DND-41 (cell line): ENCODE measurements around the gene ATP8A2.

Experiments
- ATAC-seq: fragments of 200-7000 bp; cut with Tn5 transposase; 3 replicates; pipeline ENCODE4 v1.9.1; 2021; ENCODE audit warnings: low read depth; ENCODE audit not compliant: insufficient read depth
- DNase-seq: peaks from one replicate; pipeline ENCODE4 v3.0.0-alpha.2; 2020
- H2AFZ ChIP-seq: 2 replicates; pipeline ENCODE4 v1.6.0; 2012; ENCODE audit warnings: low read depth, low read length
- H3K27ac ChIP-seq: 2 replicates; pipeline ENCODE4 v1.5.1; 2012; ENCODE audit warnings: low read length, inconsistent platforms
- H3K27me3 ChIP-seq: fragments of 200-600 bp; sonication (generic); 2 replicates; pipeline ENCODE4 v1.6.0; 2012; ENCODE audit warnings: low read length, mild to moderate bottlenecking, inconsistent platforms; ENCODE audit not compliant: insufficient read depth, poor library complexity
- H3K36me3 ChIP-seq: 2 replicates; pipeline ENCODE4 v1.5.1; 2012; ENCODE audit warnings: low read length, inconsistent platforms; ENCODE audit not compliant: insufficient read depth
- H3K4me1 ChIP-seq: 2 replicates; pipeline ENCODE4 v1.5.1; 2012; ENCODE audit warnings: mild to moderate bottlenecking, low read length; ENCODE audit not compliant: insufficient read depth
- H3K4me2 ChIP-seq: 2 replicates; pipeline ENCODE4 v1.6.0; 2012; ENCODE audit warnings: mild to moderate bottlenecking, moderate library complexity, low read length, inconsistent platforms; ENCODE audit not compliant: insufficient read depth
- H3K4me3 ChIP-seq, 2 experiments: fragments of 200-600 bp in 1 of 2; shearing (Covaris generic) in 1 of 2; 2 replicates each; pipeline ENCODE4 v1.5.1; 2012 to 2016; ENCODE audit warnings: inconsistent platforms in 2 of 2, low read length in 2 of 2, mild to moderate bottlenecking in 2 of 2, low read depth in 1 of 2, moderate library complexity in 1 of 2
- H3K79me2 ChIP-seq: 2 replicates; pipeline ENCODE4 v1.6.0; 2012; ENCODE audit warnings: low read length, inconsistent platforms; ENCODE audit not compliant: insufficient read depth
- H3K9ac ChIP-seq: 2 replicates; pipeline ENCODE4 v1.6.0; 2012; ENCODE audit warnings: low read depth, mild to moderate bottlenecking, inconsistent platforms, low read length, moderate library complexity
- H3K9me3 ChIP-seq: 2 replicates; pipeline ENCODE4 v1.5.1; 2012; ENCODE audit warnings: low read length, moderate library complexity, mild to moderate bottlenecking, inconsistent platforms; ENCODE audit not compliant: insufficient read depth, severe bottlenecking
- H4K20me1 ChIP-seq: 2 replicates; pipeline ENCODE4 v1.6.0; 2012; ENCODE audit warnings: low read length; ENCODE audit not compliant: insufficient read depth
- EZH2 ChIP-seq: IDR thresholded peaks from 3 replicates; pipeline ENCODE4 v1.6.1; 2012; ENCODE audit warnings: borderline replicate concordance, low read depth, mild to moderate bottlenecking, moderate library complexity, low read length, inconsistent platforms; ENCODE audit not compliant: severe bottlenecking
- TF ChIP-seq, protein P1 (sequence below): IDR thresholded peaks from 2 replicates; pipeline ENCODE4 v1.5.1; 2012; ENCODE audit warnings: borderline replicate concordance, low read length, moderate library complexity, mild to moderate bottlenecking; ENCODE audit not compliant: poor library complexity, severe bottlenecking; ENCODE audit errors: extremely low read depth

The ATP8A2 gene

GRCh38 chr13:25876247-25876646, 504.5 kb downstream of the ATP8A2 start:
- no peak for DNase-seq
- peak overlapping the region; percentile 63 for H2AFZ ChIP-seq

DNA sequence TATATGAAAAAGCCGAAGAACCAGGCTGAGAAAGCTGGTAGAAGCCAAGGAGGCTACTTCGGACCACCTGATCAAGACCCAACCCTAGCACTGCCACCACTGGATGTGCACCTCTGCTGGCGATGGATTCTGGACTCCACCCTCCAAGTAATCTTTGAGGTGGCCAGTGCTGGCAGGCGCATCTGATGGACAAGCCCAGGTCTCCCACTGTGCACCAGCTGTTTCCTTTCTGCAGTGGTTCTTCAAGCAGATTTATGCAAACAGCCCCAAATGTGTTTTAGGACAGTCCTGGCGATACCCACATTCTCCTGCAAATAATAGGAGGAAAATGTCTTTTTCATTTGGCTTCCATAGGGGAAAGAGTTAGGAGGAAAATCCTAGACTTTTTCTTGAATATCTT, 507.7 kb downstream of the ATP8A2 start:
- no peak overlapping the region; the same call in 1 of the 2 replicates for H3K9ac ChIP-seq
- H2AFZ ChIP-seq = no peak overlapping the region
- H4K20me1 ChIP-seq = no peaks in the 10 kb centered on the region
- H3K9me3 ChIP-seq = no peaks in the 10 kb centered on the region
- H3K27ac ChIP-seq = peak overlapping the region; percentile 96
- no peak for ATAC-seq
- no peak for TF ChIP-seq EZH2
- H3K27me3 ChIP-seq = no peaks in the 10 kb centered on the region
- H3K4me2 ChIP-seq = no peak overlapping the region
- H3K36me3 ChIP-seq = no peaks in the 10 kb centered on the region
- no peak overlapping the region for H3K4me3 ChIP-seq
- H3K4me1 ChIP-seq = peaks cover 100% of the 10 kb centered on the region
- no peaks in the 10 kb centered on the region for H3K79me2 ChIP-seq
- no peak for DNase-seq

More at GRCh38 chr13:25876247-25876646, 504.5 kb downstream of the ATP8A2 start:
- H4K20me1 ChIP-seq = no peaks in the 10 kb centered on the region
- no peaks in the 10 kb centered on the region for H3K36me3 ChIP-seq
- no peak overlapping the region; the same call in 1 of the 2 replicates for H3K4me2 ChIP-seq
- peak overlapping the region; percentile 96 for H3K27ac ChIP-seq
- TF ChIP-seq, protein P1, sequence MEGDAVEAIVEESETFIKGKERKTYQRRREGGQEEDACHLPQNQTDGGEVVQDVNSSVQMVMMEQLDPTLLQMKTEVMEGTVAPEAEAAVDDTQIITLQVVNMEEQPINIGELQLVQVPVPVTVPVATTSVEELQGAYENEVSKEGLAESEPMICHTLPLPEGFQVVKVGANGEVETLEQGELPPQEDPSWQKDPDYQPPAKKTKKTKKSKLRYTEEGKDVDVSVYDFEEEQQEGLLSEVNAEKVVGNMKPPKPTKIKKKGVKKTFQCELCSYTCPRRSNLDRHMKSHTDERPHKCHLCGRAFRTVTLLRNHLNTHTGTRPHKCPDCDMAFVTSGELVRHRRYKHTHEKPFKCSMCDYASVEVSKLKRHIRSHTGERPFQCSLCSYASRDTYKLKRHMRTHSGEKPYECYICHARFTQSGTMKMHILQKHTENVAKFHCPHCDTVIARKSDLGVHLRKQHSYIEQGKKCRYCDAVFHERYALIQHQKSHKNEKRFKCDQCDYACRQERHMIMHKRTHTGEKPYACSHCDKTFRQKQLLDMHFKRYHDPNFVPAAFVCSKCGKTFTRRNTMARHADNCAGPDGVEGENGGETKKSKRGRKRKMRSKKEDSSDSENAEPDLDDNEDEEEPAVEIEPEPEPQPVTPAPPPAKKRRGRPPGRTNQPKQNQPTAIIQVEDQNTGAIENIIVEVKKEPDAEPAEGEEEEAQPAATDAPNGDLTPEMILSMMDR = no peak
- TF ChIP-seq EZH2 = no peak
- H3K9ac ChIP-seq = peak overlapping the region; percentile 52
- H3K27me3 ChIP-seq = no peaks in the 10 kb centered on the region
- no peaks in the 10 kb centered on the region for H3K9me3 ChIP-seq
- no peaks in the 10 kb centered on the region for H3K79me2 ChIP-seq
- no peak overlapping the region; a peak in 1 of 4 replicates for H3K4me3 ChIP-seq
- ATAC-seq = no peak
- peaks cover 100% of the 10 kb centered on the region for H3K4me1 ChIP-seq

DNA sequence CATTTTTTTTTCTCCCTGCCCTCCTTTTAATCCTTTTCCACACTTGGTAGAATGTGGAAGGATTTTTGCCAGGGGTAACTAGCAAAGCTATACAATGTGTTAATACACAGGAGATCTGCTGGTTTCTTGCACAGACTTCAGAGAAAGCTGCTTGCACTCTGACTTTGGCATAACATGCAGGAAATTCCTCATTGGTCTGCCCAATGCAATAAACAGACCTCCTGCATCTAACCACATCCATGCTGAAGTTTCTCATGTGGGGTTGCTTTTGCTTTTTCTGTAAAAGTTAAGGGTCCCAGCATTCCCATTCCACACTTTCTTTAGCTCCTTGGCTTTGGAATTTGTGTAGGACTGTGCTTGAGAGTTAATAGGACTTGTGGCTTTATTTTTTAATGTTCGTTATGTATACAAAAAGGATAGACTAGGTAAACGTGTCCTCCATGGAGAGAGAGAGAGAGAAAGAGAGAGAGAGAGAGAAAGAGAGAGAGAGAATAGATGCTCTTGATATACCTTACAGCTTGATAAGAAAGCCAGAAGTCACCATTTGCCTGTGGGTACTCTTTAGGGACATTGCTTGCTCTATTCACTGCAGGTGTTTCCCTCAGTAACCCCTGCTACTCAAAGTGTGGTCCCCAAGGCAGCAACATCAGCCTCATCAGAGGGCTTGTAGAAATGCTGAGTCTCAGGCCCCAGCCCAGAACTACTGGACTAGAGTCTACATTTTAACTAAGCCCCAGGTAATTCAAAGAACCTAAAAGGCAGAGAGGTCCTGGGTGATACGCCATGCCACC, 509.6 kb downstream of the ATP8A2 start:
- Histone ChIP-seq H3K27ac (peak overlapping the region; percentile 96), H3K4me3 (peak overlapping the region in 1 of 2 experiments; percentile 37; a peak in 2 of 4 replicates)

More for the DNA sequence above, 509.6 kb downstream of the ATP8A2 start:
- peak overlapping the region; percentile 54 for H3K4me2 ChIP-seq
- TF ChIP-seq, protein P1 = no peak
- no peak for TF ChIP-seq EZH2
- H3K36me3 ChIP-seq = no peaks in the 10 kb centered on the region
- H3K27me3 ChIP-seq = no peaks in the 10 kb centered on the region
- ATAC-seq = peak; percentile 58
- peaks cover 86% of the 10 kb centered on the region for H3K4me1 ChIP-seq
- H3K9ac ChIP-seq = peak overlapping the region; percentile 47
- H3K79me2 ChIP-seq = no peaks in the 10 kb centered on the region
- H4K20me1 ChIP-seq = no peaks in the 10 kb centered on the region
- DNase-seq = peak; percentile 59
- no peaks in the 10 kb centered on the region for H3K9me3 ChIP-seq
- H2AFZ ChIP-seq = 0 out of 2 replicates have a peak overlapping the region, but pooled peaks have one; percentile 23
